HEK293 (cell line): ENCODE results near the gene KRI1.
A peak's percentile ranks its signal among the peaks of the same experiment; 100 is the strongest.

Source experiments
- AEBP2 ChIP-seq: fragments of 450-650 bp; formaldehyde crosslinking; IDR thresholded peaks from 2 replicates; pipeline ENCODE4 v1.5.1; 2016; ENCODE audit warnings: missing biosample characterization, missing genetic modification characterization, borderline replicate concordance
- BCL11A ChIP-seq: fragments of 450-650 bp; formaldehyde crosslinking; IDR thresholded peaks from 2 replicates; pipeline ENCODE4 v1.5.1; 2016; ENCODE audit warnings: low read depth, missing biosample characterization, missing genetic modification characterization
- KLF9 ChIP-seq: fragments of 450-650 bp; formaldehyde crosslinking; IDR thresholded peaks from 2 replicates; pipeline ENCODE4 v1.5.1; 2016; ENCODE audit warnings: missing biosample characterization, missing genetic modification characterization, low read depth
- MZF1 ChIP-seq: fragments of 450-650 bp; formaldehyde crosslinking; IDR thresholded peaks from 2 replicates; pipeline ENCODE4 v1.5.1; 2017; ENCODE audit warnings: missing biosample characterization, missing genetic modification characterization, borderline replicate concordance
- PRDM1 ChIP-seq: fragments of 450-650 bp; formaldehyde crosslinking; IDR thresholded peaks from 2 replicates; pipeline ENCODE4; 2016; ENCODE audit warnings: missing biosample characterization, missing genetic modification characterization
- YY1 ChIP-seq: fragments of 450-650 bp; formaldehyde crosslinking; IDR thresholded peaks from 2 replicates; pipeline ENCODE4 v1.5.1; 2018; ENCODE audit warnings: missing biosample characterization, missing genetic modification characterization
- YY2 ChIP-seq: fragments of 450-650 bp; formaldehyde crosslinking; IDR thresholded peaks from 2 replicates; pipeline ENCODE4 v1.5.1; 2016; ENCODE audit warnings: missing biosample characterization, missing genetic modification characterization
- ZBTB11 ChIP-seq: fragments of 450-650 bp; formaldehyde crosslinking; conservative IDR thresholded peaks from 2 replicates; pipeline ENCODE4 v1.5.1; 2016; ENCODE audit warnings: low read depth, missing biosample characterization, missing genetic modification characterization
- ZBTB21 ChIP-seq: fragments of 450-650 bp; formaldehyde crosslinking; IDR thresholded peaks from 2 replicates; pipeline ENCODE4 v1.5.1; 2017; ENCODE audit warnings: missing biosample characterization, missing genetic modification characterization
- ZBTB44 ChIP-seq: fragments of 450-650 bp; IDR thresholded peaks from 2 replicates; pipeline ENCODE4 v1.5.1; 2018; ENCODE audit warnings: missing biosample characterization, mild to moderate bottlenecking, missing genetic modification characterization
- ZIC2 ChIP-seq: fragments of 450-650 bp; formaldehyde crosslinking; IDR thresholded peaks from 2 replicates; pipeline ENCODE4 v1.5.1; 2016; ENCODE audit warnings: missing biosample characterization, missing genetic modification characterization
- ZNF169 ChIP-seq: fragments of 450-650 bp; formaldehyde crosslinking; IDR thresholded peaks from 2 replicates; pipeline ENCODE4 v1.5.1; 2016; ENCODE audit warnings: missing biosample characterization, missing genetic modification characterization
- ZNF184 ChIP-seq: fragments of 450-650 bp; IDR thresholded peaks from 2 replicates; pipeline ENCODE4 v1.5.1; 2018; ENCODE audit warnings: missing biosample characterization, mild to moderate bottlenecking, missing genetic modification characterization
- ZNF274 ChIP-seq, 2 experiments: fragments of 200-500 bp in 1 of 2; fragments of 450-650 bp in 1 of 2; sonication (Bioruptor generic) in 1 of 2; formaldehyde crosslinking in 1 of 2; IDR thresholded peaks; 2 replicates each; pipeline versions ENCODE4 v1.5.1 to v1.6.1; 2014 to 2016; ENCODE audit warnings: borderline replicate concordance in 1 of 2, inconsistent platforms in 1 of 2, low read length in 1 of 2, missing biosample characterization in 1 of 2, missing genetic modification characterization in 1 of 2
- ZNF423 ChIP-seq: fragments of 450-650 bp; formaldehyde crosslinking; IDR thresholded peaks from 2 replicates; pipeline ENCODE4 v1.5.1; 2016; ENCODE audit warnings: missing biosample characterization, missing genetic modification characterization
- ZNF488 ChIP-seq: fragments of 450-650 bp; formaldehyde crosslinking; IDR thresholded peaks from 2 replicates; pipeline ENCODE4 v1.5.1; 2016; ENCODE audit warnings: missing biosample characterization, missing genetic modification characterization
- ZNF501 ChIP-seq: fragments of 450-650 bp; formaldehyde crosslinking; IDR thresholded peaks from 2 replicates; pipeline ENCODE4 v1.5.1; 2016; ENCODE audit warnings: missing biosample characterization, missing genetic modification characterization
- ZNF521 ChIP-seq: fragments of 450-650 bp; formaldehyde crosslinking; IDR thresholded peaks from 2 replicates; pipeline ENCODE4 v1.5.1; 2017; ENCODE audit warnings: missing biosample characterization, mild to moderate bottlenecking, missing genetic modification characterization
- ZNF555 ChIP-seq: fragments of 450-650 bp; formaldehyde crosslinking; conservative IDR thresholded peaks from 2 replicates; pipeline ENCODE4 v1.5.1; 2017; ENCODE audit warnings: missing biosample characterization, mild to moderate bottlenecking, missing genetic modification characterization, inconsistent platforms
- ZNF610 ChIP-seq: fragments of 450-650 bp; formaldehyde crosslinking; IDR thresholded peaks from 2 replicates; pipeline ENCODE4 v1.5.1; 2016; ENCODE audit warnings: missing biosample characterization, missing genetic modification characterization, borderline replicate concordance
- ZNF624 ChIP-seq: fragments of 450-650 bp; formaldehyde crosslinking; IDR thresholded peaks from 2 replicates; pipeline ENCODE4 v1.5.1; 2017; ENCODE audit warnings: missing biosample characterization, missing genetic modification characterization
- ZNF664 ChIP-seq: fragments of 450-650 bp; formaldehyde crosslinking; IDR thresholded peaks from 2 replicates; pipeline ENCODE4 v1.5.1; 2016; ENCODE audit warnings: missing biosample characterization, missing genetic modification characterization
- ZNF692 ChIP-seq: fragments of 450-650 bp; formaldehyde crosslinking; IDR thresholded peaks from 2 replicates; pipeline ENCODE4 v1.5.1; 2016; ENCODE audit warnings: missing biosample characterization, missing genetic modification characterization
- ZNF704 ChIP-seq: fragments of 450-650 bp; formaldehyde crosslinking; IDR thresholded peaks from 2 replicates; pipeline ENCODE4 v1.5.1; 2016; ENCODE audit warnings: missing biosample characterization, missing genetic modification characterization
- ZNF768 ChIP-seq: fragments of 450-650 bp; formaldehyde crosslinking; IDR thresholded peaks from 2 replicates; pipeline ENCODE4 v1.5.1; 2018; ENCODE audit warnings: missing biosample characterization, mild to moderate bottlenecking, missing genetic modification characterization
- ZNF837 ChIP-seq: fragments of 450-650 bp; formaldehyde crosslinking; IDR thresholded peaks from 2 replicates; pipeline ENCODE4 v1.5.1; 2016; ENCODE audit warnings: missing biosample characterization, missing genetic modification characterization
- ZNF843 ChIP-seq: fragments of 450-650 bp; formaldehyde crosslinking; IDR thresholded peaks from 2 replicates; pipeline ENCODE4 v1.5.1; 2016; ENCODE audit warnings: missing biosample characterization, missing genetic modification characterization

KRI1 gene

GRCh38 chr19:10568826-10569651 lies 3.2 kb upstream of the KRI1 start, which contains the start of gene CDKN2D (continued):
- TF ChIP-seq ZBTB11 (tag by site-specific recombination) (peak; percentile 27; the same call in 1 of the 2 replicates), YY1 (peak; percentile 61; the same call in 1 of the 2 replicates), YY2 (tag by site-specific recombination) (0 out of 2 replicates have a peak, but pooled peaks have one; percentile 53), ZNF624 (tag by site-specific recombination) (no peak), ZNF555 (tag by site-specific recombination) (no peak), ZNF692 (tag by site-specific recombination) (0 out of 2 replicates have a peak, but pooled peaks have one; percentile 40), ZIC2 (tag by site-specific recombination) (no peak), ZNF843 (tag by site-specific recombination) (0 out of 2 replicates have a peak, but pooled peaks have one; percentile 41), BCL11A (tag by site-specific recombination) (peak; percentile 49; the same call in 1 of the 2 replicates), ZNF274 (IDR thresholded peaks at IDR 0.05; ENCODE audit: low read length) (no peak), ZNF274 (tag by site-specific recombination; IDR thresholded peaks at IDR 0.05; ENCODE audit: borderline replicate concordance) (no peak), ZNF664 (tag by site-specific recombination) (no peak), MZF1 (tag by site-specific recombination) (no peak), ZNF184 (tag by site-specific recombination) (no peak), ZNF501 (tag by site-specific recombination) (peak; percentile 54; the same call in 1 of the 2 replicates), KLF9 (peak; percentile 43; the same call in 1 of the 2 replicates), PRDM1 (tag by site-specific recombination) (no peak; the same call in 1 of the 2 replicates), ZNF610 (tag by site-specific recombination) (no peak; the same call in 1 of the 2 replicates), ZNF768 (tag by site-specific recombination) (no peak), ZNF169 (tag by site-specific recombination) (no peak), ZNF488 (no peak), ZNF521 (tag by site-specific recombination) (no peak), ZNF704 (tag by site-specific recombination) (no peak), ZNF837 (tag by site-specific recombination) (no peak), ZNF423 (tag by site-specific recombination) (no peak), ZBTB21 (tag by site-specific recombination) (no peak; the same call in 1 of the 2 replicates), AEBP2 (tag by site-specific recombination) (no peak), ZBTB44 (tag by site-specific recombination) (no peak)
